WTC11 (cell line): Measurements from ENCODE around the gene G2E3. TPM values are rescaled to one million over a fixed set of nuclear protein-coding genes. Genes with fewer than 3 reads are reported as not detected.
A peak's percentile ranks its signal among the peaks of the same experiment; 100 is the strongest.

Experiments used
- ATAC-seq: fragments of 200-7000 bp; cut with Tn5 transposase; 2 replicates; pipeline ENCODE4 v1.10.0; 2021; ENCODE audit warnings: mild to moderate bottlenecking, moderate library complexity
- CTCF ChIA-PET: fragments of 300-600 bp; sonication (Branson Sonifier 250); formaldehyde crosslinking; loops from one replicate; lab custom pipeline; 2021; ENCODE audit warnings: antibody characterized with exemption; lab: Charles Lee
- POLR2A ChIA-PET: fragments of 350-600 bp; sonication (Branson Sonifier 250); formaldehyde crosslinking; loops from one replicate; lab custom pipeline; 2021; ENCODE audit warnings: antibody characterized with exemption; lab: Charles Lee
- DNase-seq: peaks from one replicate; pipeline ENCODE4 v3.0.0; 2021; ENCODE audit warnings: low spot score
- H3K27ac Mint-ChIP-seq: 2 replicates; pipeline ENCODE4 v1.8.0; 2021; ENCODE audit warnings: mixed read lengths
- H3K27me3 Mint-ChIP-seq: 2 replicates; pipeline ENCODE4 v1.8.0; 2021; ENCODE audit warnings: low read depth, mild to moderate bottlenecking, moderate library complexity, mixed read lengths
- H3K36me3 Mint-ChIP-seq: 2 replicates; pipeline ENCODE4 v1.8.0; 2021; ENCODE audit warnings: mixed read lengths
- H3K4me1 Mint-ChIP-seq: 2 replicates; pipeline ENCODE4 v1.8.0; 2022; ENCODE audit warnings: mixed read lengths
- H3K4me3 Mint-ChIP-seq: 2 replicates; pipeline ENCODE4 v1.8.0; 2021; ENCODE audit warnings: mild to moderate bottlenecking, moderate library complexity, mixed read lengths
- H3K9me3 Mint-ChIP-seq: 2 replicates; pipeline ENCODE4 v1.8.0; 2021; ENCODE audit warnings: mixed read lengths
- ELF4 ChIP-seq: sonication (generic); formaldehyde crosslinking; IDR thresholded peaks from 2 replicates; pipeline ENCODE4 v1.8.1; 2022; ENCODE audit warnings: low read depth, mild to moderate bottlenecking, moderate library complexity, missing genetic modification reagents
- ESRRA ChIP-seq: sonication (generic); formaldehyde crosslinking; IDR thresholded peaks from 2 replicates; pipeline ENCODE4 v1.8.1; 2022; ENCODE audit warnings: mild to moderate bottlenecking, missing genetic modification reagents, borderline replicate concordance
- FOXJ3 ChIP-seq: sonication (generic); formaldehyde crosslinking; IDR thresholded peaks from 2 replicates; pipeline ENCODE4 v1.9.0; 2021; ENCODE audit warnings: missing genetic modification reagents, mild to moderate bottlenecking, borderline replicate concordance
- GRHL2 ChIP-seq: fragments of 250-450 bp; sonication (Bioruptor Pico); IDR thresholded peaks from 2 replicates; pipeline ENCODE4 v1.8.0; 2022; ENCODE audit warnings: mild to moderate bottlenecking, moderate library complexity; ENCODE audit not compliant: insufficient replicate concordance, severe bottlenecking
- GTF2I ChIP-seq: fragments of 250-450 bp; sonication (Bioruptor Pico); conservative IDR thresholded peaks from 2 replicates; pipeline ENCODE4 v1.4.0; 2021; ENCODE audit warnings: mild to moderate bottlenecking
- JAZF1 ChIP-seq: fragments of 250-450 bp; sonication (Bioruptor Pico); IDR thresholded peaks from 2 replicates; pipeline ENCODE4 v1.9.0; 2021; ENCODE audit warnings: moderate library complexity, mild to moderate bottlenecking, inconsistent platforms
- JUN ChIP-seq: sonication (generic); formaldehyde crosslinking; IDR thresholded peaks from 2 replicates; pipeline ENCODE4 v1.8.0; 2023; ENCODE audit warnings: mild to moderate bottlenecking, missing genetic modification reagents
- SMAD4 ChIP-seq: sonication (generic); formaldehyde crosslinking; IDR thresholded peaks from 2 replicates; pipeline ENCODE4 v1.8.0; 2022; ENCODE audit warnings: mild to moderate bottlenecking, missing genetic modification reagents
- ZNF121 ChIP-seq: sonication (generic); formaldehyde crosslinking; IDR thresholded peaks from 2 replicates; pipeline ENCODE4 v1.8.0; 2023; ENCODE audit warnings: missing genetic modification reagents
- ZNF219 ChIP-seq: sonication (generic); formaldehyde crosslinking; IDR thresholded peaks from 2 replicates; pipeline ENCODE4 v1.8.0; 2023; ENCODE audit warnings: missing genetic modification reagents, mild to moderate bottlenecking, borderline replicate concordance
- total RNA-seq: library from RNA; stranded (reverse); gene quantifications from 3 replicates; pipeline ENCODE4 v1.2.3, GENCODE V29; 2021
- TF ChIP-seq, protein P1 (sequence below): fragments of 250-450 bp; sonication (Bioruptor Pico); IDR thresholded peaks from 2 replicates; pipeline ENCODE4 v1.9.0; 2021; ENCODE audit warnings: mild to moderate bottlenecking, borderline replicate concordance
- TF ChIP-seq, protein P2 (sequence below): sonication (generic); formaldehyde crosslinking; IDR thresholded peaks from 2 replicates; pipeline ENCODE4 v1.8.1; 2023; ENCODE audit warnings: mild to moderate bottlenecking, missing genetic modification reagents, moderate library complexity
- TF ChIP-seq, protein P3 (sequence below): fragments of 200-600 bp; IDR thresholded peaks from 2 replicates; pipeline ENCODE4 v1.8.0; 2022; ENCODE audit warnings: antibody characterized with exemption
- TF ChIP-seq, protein P4 (sequence below): sonication (generic); formaldehyde crosslinking; IDR thresholded peaks from 2 replicates; pipeline ENCODE4 v1.8.1; 2023; ENCODE audit warnings: mild to moderate bottlenecking, missing genetic modification reagents, moderate library complexity
- TF ChIP-seq, protein P5 (sequence below): sonication (generic); formaldehyde crosslinking; conservative IDR thresholded peaks from 2 replicates; pipeline ENCODE4 v1.8.1; 2023; ENCODE audit warnings: mild to moderate bottlenecking, low read depth, missing genetic modification reagents, moderate library complexity
- TF ChIP-seq, protein P6 (sequence below): sonication (generic); formaldehyde crosslinking; conservative IDR thresholded peaks from 2 replicates; pipeline ENCODE4 v1.8.1; 2022; ENCODE audit warnings: mild to moderate bottlenecking, missing genetic modification reagents
- TF ChIP-seq, protein P7 (sequence below): sonication (generic); formaldehyde crosslinking; IDR thresholded peaks from 2 replicates; pipeline ENCODE4 v1.8.1; 2022; ENCODE audit warnings: low read depth, mild to moderate bottlenecking, moderate library complexity, missing genetic modification reagents, borderline replicate concordance
- TF ChIP-seq, protein P8 (sequence below): sonication (generic); formaldehyde crosslinking; IDR thresholded peaks from 2 replicates; pipeline ENCODE4 v1.8.1; 2023; ENCODE audit warnings: mild to moderate bottlenecking, missing genetic modification reagents

G2E3 gene
- total RNA-seq, 1 experiment from 2014 or later, result 66.2 TPM

DNA sequence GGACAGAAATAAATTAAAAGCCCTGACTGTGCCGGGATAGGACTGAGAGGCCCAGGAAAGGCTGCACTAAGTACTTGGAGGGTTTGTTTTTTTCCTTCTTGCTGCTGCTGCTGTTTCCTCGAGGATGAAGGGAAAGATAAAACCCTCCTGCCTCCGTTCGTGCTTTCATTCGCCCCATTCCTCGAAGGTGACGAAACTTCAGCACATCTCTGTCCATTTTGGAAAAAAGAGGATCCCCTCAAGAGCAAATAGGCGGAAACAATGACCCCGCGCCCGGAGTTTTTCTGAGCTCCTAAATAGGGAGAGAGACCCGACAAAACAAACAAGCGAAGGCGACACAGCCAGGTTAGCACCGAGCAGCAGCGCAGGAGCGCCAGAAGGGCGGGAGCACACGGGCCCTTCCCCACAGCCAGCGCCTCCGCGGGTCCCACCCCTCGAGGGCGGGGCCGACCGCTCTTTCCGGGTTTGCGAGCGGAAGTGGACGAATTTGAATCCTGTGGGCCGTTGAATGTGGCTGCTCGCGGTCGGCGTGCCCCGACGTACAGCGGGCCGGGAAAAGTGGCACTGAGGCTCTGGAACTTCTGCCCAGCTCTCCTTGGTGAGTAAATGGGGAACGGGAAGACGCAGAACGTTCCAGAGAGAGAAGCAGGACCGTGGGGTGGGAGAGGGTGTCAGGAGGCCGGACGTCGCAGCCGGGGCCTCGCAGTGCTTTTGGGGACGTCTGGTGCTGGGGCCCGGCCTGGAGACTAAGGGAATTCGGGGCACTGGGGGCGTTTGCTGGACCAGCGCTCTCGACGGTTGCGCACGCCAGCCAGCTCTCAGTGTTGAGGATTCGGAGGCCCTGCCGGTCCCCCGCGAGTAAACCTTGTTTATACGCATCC is at the start of gene G2E3 (continued):
- peak; percentile 70; the same call in 1 of the 2 replicates for TF ChIP-seq ELF4 (CRISPR knock-in tag)
- TF ChIP-seq, protein P1, sequence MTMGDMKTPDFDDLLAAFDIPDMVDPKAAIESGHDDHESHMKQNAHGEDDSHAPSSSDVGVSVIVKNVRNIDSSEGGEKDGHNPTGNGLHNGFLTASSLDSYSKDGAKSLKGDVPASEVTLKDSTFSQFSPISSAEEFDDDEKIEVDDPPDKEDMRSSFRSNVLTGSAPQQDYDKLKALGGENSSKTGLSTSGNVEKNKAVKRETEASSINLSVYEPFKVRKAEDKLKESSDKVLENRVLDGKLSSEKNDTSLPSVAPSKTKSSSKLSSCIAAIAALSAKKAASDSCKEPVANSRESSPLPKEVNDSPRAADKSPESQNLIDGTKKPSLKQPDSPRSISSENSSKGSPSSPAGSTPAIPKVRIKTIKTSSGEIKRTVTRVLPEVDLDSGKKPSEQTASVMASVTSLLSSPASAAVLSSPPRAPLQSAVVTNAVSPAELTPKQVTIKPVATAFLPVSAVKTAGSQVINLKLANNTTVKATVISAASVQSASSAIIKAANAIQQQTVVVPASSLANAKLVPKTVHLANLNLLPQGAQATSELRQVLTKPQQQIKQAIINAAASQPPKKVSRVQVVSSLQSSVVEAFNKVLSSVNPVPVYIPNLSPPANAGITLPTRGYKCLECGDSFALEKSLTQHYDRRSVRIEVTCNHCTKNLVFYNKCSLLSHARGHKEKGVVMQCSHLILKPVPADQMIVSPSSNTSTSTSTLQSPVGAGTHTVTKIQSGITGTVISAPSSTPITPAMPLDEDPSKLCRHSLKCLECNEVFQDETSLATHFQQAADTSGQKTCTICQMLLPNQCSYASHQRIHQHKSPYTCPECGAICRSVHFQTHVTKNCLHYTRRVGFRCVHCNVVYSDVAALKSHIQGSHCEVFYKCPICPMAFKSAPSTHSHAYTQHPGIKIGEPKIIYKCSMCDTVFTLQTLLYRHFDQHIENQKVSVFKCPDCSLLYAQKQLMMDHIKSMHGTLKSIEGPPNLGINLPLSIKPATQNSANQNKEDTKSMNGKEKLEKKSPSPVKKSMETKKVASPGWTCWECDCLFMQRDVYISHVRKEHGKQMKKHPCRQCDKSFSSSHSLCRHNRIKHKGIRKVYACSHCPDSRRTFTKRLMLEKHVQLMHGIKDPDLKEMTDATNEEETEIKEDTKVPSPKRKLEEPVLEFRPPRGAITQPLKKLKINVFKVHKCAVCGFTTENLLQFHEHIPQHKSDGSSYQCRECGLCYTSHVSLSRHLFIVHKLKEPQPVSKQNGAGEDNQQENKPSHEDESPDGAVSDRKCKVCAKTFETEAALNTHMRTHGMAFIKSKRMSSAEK (CRISPR knock-in tag), result no peak
- TF ChIP-seq, protein P2, sequence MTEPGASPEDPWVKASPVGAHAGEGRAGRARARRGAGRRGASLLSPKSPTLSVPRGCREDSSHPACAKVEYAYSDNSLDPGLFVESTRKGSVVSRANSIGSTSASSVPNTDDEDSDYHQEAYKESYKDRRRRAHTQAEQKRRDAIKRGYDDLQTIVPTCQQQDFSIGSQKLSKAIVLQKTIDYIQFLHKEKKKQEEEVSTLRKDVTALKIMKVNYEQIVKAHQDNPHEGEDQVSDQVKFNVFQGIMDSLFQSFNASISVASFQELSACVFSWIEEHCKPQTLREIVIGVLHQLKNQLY, result no peak
- TF ChIP-seq JAZF1, result no peak
- TF ChIP-seq, protein P3, sequence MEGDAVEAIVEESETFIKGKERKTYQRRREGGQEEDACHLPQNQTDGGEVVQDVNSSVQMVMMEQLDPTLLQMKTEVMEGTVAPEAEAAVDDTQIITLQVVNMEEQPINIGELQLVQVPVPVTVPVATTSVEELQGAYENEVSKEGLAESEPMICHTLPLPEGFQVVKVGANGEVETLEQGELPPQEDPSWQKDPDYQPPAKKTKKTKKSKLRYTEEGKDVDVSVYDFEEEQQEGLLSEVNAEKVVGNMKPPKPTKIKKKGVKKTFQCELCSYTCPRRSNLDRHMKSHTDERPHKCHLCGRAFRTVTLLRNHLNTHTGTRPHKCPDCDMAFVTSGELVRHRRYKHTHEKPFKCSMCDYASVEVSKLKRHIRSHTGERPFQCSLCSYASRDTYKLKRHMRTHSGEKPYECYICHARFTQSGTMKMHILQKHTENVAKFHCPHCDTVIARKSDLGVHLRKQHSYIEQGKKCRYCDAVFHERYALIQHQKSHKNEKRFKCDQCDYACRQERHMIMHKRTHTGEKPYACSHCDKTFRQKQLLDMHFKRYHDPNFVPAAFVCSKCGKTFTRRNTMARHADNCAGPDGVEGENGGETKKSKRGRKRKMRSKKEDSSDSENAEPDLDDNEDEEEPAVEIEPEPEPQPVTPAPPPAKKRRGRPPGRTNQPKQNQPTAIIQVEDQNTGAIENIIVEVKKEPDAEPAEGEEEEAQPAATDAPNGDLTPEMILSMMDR, result no peak
- TF ChIP-seq, protein P4, sequence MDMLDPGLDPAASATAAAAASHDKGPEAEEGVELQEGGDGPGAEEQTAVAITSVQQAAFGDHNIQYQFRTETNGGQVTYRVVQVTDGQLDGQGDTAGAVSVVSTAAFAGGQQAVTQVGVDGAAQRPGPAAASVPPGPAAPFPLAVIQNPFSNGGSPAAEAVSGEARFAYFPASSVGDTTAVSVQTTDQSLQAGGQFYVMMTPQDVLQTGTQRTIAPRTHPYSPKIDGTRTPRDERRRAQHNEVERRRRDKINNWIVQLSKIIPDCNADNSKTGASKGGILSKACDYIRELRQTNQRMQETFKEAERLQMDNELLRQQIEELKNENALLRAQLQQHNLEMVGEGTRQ (CRISPR knock-in tag), result 0 out of 2 replicates have a peak, but pooled peaks have one; percentile 40
- no peak for TF ChIP-seq ZNF219 (CRISPR knock-in tag)
- TF ChIP-seq JUN (CRISPR knock-in tag), result peak; percentile 50; the same call in 1 of the 2 replicates
- no peak for TF ChIP-seq GRHL2 (CRISPR knock-in tag)
- no peak for TF ChIP-seq GTF2I
- TF ChIP-seq ESRRA (CRISPR knock-in tag), result no peak
- TF ChIP-seq, protein P5, sequence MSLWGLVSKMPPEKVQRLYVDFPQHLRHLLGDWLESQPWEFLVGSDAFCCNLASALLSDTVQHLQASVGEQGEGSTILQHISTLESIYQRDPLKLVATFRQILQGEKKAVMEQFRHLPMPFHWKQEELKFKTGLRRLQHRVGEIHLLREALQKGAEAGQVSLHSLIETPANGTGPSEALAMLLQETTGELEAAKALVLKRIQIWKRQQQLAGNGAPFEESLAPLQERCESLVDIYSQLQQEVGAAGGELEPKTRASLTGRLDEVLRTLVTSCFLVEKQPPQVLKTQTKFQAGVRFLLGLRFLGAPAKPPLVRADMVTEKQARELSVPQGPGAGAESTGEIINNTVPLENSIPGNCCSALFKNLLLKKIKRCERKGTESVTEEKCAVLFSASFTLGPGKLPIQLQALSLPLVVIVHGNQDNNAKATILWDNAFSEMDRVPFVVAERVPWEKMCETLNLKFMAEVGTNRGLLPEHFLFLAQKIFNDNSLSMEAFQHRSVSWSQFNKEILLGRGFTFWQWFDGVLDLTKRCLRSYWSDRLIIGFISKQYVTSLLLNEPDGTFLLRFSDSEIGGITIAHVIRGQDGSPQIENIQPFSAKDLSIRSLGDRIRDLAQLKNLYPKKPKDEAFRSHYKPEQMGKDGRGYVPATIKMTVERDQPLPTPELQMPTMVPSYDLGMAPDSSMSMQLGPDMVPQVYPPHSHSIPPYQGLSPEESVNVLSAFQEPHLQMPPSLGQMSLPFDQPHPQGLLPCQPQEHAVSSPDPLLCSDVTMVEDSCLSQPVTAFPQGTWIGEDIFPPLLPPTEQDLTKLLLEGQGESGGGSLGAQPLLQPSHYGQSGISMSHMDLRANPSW (CRISPR knock-in tag), result no peak

DNA sequence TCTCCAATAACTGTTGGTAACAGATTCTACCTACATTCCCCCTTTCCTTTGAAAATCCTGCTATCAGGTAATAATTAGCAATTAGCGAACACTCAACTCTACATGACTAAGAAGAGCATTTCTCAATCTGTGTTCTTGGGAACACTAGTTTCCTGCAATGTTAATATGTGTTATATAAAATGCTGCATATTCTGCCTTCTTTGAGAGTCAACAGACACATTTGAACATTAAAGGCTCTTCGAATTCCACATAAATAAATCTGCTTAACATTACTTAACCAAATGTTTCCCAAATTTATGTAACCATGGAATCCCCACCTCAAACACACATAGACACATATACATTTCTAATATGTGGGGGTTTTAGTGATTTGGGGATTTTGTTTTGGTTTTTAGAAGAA is 41.2 kb upstream of the G2E3 start:
- Mint-ChIP-seq H3K4me3 (no peak overlapping the region), H3K27ac (no peak overlapping the region), H3K4me1 (no peaks in the 10 kb centered on the region), H3K27me3 (no peaks in the 10 kb centered on the region), H3K36me3 (no peaks in the 10 kb centered on the region), H3K9me3 (no peaks in the 10 kb centered on the region)
- ATAC-seq (no peak), DNase-seq (no peak)
- ChIA-PET CTCF (no interaction called here), POLR2A (no interaction called here)
- TF ChIP-seq GTF2I, result no peak
- TF ChIP-seq, protein P6, sequence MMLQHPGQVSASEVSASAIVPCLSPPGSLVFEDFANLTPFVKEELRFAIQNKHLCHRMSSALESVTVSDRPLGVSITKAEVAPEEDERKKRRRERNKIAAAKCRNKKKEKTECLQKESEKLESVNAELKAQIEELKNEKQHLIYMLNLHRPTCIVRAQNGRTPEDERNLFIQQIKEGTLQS (CRISPR knock-in tag), result no peak
- TF ChIP-seq, protein P7, sequence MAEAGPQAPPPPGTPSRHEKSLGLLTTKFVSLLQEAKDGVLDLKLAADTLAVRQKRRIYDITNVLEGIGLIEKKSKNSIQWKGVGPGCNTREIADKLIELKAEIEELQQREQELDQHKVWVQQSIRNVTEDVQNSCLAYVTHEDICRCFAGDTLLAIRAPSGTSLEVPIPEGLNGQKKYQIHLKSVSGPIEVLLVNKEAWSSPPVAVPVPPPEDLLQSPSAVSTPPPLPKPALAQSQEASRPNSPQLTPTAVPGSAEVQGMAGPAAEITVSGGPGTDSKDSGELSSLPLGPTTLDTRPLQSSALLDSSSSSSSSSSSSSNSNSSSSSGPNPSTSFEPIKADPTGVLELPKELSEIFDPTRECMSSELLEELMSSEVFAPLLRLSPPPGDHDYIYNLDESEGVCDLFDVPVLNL (CRISPR knock-in tag), result no peak
- no peak for TF ChIP-seq SMAD4 (CRISPR knock-in tag)
- TF ChIP-seq, protein P8, sequence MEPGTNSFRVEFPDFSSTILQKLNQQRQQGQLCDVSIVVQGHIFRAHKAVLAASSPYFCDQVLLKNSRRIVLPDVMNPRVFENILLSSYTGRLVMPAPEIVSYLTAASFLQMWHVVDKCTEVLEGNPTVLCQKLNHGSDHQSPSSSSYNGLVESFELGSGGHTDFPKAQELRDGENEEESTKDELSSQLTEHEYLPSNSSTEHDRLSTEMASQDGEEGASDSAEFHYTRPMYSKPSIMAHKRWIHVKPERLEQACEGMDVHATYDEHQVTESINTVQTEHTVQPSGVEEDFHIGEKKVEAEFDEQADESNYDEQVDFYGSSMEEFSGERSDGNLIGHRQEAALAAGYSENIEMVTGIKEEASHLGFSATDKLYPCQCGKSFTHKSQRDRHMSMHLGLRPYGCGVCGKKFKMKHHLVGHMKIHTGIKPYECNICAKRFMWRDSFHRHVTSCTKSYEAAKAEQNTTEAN, result no peak
- no peak for TF ChIP-seq ZNF121 (CRISPR knock-in tag)
- no peak for TF ChIP-seq ELF4 (CRISPR knock-in tag)
- no peak for TF ChIP-seq FOXJ3 (CRISPR knock-in tag)
